Stimulated activated CD8-positive, alpha-beta memory T cell treated with anti-CD3 and anti-CD28 coated beads, Interleukin-7, amount 100 ng/mL, for 4 hours (primary cell): ENCODE data around the gene TTLL10.
"Not testable (repeated sequence)": the region's sequence is repeated elsewhere in the genome, so short reads cannot be mapped to it uniquely, and the experiment has no call there.

ENCODE experiments used
- DNase-seq, 2 donors: peaks; one replicate each; pipeline ENCODE4 v3.0.0-alpha.2; 2020; ENCODE audit warnings: low read depth in 2 of 2

Gene TTLL10

DNA sequence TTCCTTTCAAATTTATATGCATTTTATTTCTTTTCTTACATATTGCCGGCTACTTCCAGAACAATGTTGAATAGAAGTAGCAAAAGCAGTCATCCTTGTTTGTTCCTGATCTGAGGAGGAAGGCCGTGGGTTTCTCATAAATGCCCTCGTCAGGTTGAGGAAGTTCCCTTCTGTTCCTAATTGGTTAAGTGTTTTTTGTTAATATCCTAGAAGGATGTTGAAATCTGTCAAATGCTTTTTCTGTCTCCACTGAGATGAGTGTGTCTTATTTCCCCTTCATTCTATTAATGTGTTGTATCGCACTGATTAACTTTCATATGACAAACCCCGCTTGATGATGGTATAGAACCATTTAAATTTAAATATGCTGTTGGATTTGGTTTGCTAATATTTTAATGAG lies 15.4 kb downstream of the TTLL10 start:
- no peak for DNase-seq

- no peak for DNase-seq
These were observed 18.1 kb downstream of the TTLL10 start for GRCh38 chr1:1191734-1192133.

GRCh38 chr1:1194723-1195122 lies 21.0 kb downstream of the TTLL10 start:
- DNase-seq, result no peak

GRCh38 chr1:1195726-1196125 lies 22.0 kb downstream of the TTLL10 start:
- not testable (repeated sequence) for DNase-seq

- no peak for DNase-seq
These were observed 22.9 kb downstream of the TTLL10 start for GRCh38 chr1:1196431-1197187.

- DNase-seq, result no peak
These were observed 23.5 kb downstream of the TTLL10 start for GRCh38 chr1:1197188-1197500.

DNA sequence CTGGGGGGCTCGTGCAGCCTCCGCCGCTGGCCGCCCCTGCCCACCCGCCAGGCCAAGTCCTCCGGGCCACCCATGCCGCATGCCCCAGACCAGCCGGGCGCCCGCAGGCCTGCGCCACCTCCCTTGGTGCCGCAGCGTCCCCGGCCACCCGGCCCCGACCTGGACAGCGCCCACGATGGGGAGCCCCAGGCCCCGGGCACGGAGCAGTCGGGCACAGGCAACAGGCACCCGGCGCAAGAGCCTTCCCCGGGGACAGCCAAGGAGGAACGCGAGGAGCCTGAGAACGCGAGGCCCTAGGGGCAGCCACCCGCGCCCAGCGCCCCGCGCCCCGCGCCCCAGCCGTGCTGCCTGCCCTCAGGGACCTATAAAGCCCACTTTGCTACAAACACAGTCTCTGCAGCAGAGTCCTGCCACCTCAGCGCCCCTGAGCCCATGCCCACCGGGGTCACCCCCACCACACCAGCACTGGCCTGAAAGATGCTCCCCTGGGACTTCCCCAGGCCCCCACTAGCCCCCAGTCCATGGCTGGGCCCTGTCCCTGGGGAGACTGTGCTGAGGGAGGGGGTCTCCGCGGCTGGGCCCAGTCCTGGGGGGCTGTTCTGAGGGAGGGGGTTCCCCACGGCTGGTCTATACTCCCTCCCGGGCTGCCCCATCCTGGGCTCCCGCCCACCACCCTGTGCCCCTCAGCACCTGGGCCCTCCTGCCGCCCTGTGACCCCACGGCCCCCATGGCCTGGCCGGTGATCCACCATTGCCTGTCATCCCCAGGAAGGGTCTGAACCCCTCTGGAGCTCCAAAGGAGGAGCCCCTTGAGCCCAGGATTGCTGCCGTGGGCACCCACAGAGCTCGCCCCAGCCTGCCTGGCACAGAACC lies 24.1 kb downstream of the TTLL10 start:
- DNase-seq, result no peak

DNA sequence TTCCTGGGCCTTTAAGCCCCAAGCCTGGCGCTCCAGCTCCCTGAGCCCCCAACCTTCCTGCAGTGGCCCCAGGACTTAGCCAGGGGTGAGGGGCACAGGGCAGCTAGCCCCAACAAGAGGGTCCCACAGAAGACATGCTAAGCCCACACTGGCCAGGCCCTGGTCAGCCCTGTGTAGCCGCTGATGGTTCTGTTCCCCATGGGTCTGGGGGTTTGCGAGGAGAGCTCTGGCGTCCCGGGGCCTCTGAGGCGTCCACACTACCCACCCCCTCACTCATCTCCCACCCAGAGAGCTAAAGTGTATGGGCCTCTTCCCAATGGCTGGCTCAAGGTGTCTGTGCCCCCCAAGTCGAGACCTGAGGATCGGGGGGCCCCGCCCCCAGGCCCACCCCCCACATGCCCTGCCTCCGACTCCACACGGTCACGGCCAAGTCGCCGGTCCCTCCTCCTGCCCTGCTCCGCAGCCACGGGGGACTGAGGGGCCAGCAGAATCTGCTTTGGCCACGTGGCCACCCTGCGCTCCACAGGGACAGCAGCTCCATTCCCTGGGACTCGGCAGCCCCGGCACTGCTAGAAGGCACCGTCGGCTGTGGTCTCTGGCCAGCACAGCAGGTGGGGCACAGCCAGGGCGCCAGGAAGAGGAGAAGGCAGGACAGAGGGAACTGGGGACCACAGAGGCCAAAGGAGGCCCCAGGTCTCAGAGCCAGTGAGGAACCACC lies 24.9 kb downstream of the TTLL10 start:
- DNase-seq, result no peak

GRCh38 chr1:1199141-1199960 lies 25.7 kb downstream of the TTLL10 start:
- DNase-seq, result no peak

DNA sequence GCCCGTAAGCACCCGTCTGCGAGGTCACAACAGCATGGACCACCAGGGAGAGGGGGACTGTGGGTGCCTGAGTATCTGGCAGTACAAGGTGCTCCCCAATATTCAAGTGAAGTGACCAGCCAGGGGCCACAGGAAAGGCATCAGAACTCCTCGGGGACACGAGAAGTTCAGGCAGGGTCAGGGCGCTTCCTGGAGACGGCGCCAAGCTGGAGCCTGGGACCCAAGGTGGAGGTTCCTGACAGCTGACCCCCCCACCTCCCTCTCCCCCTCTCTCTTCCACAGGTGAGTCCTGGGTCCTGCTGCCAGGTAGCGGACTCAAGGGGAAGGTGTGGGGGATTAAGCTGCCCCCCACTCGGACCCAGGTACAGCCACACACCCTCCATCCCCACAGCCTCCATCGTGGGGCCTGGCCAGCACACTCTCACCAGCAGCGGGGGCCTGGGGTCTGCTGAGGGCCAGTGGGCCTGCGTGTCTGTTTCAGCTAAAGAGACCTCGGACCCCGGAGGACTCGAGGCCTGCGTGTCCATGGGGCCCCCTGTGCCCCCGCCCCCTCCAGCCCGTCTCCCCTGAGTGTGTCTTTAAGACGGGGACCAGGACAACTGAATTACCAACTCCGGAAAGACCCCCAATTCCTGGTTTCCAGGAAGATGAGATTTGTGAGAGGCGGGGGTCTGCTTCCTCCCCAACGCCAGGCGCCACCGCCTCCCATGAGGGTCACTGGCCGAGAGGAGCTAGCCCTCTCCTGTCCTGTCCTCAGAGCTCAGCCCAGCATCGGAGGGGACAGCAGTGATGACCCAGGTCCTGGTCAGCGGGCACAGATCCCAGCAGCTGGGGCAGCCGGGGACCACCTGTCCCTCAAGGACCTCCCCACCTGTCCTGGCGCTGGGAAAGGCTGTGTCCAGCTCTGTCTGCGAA lies 26.5 kb downstream of the TTLL10 start:
- no peak for DNase-seq

- DNase-seq, result peak; percentile 84 to 93
These were observed 27.5 kb downstream of the TTLL10 start for GRCh38 chr1:1200876-1201810.

DNA sequence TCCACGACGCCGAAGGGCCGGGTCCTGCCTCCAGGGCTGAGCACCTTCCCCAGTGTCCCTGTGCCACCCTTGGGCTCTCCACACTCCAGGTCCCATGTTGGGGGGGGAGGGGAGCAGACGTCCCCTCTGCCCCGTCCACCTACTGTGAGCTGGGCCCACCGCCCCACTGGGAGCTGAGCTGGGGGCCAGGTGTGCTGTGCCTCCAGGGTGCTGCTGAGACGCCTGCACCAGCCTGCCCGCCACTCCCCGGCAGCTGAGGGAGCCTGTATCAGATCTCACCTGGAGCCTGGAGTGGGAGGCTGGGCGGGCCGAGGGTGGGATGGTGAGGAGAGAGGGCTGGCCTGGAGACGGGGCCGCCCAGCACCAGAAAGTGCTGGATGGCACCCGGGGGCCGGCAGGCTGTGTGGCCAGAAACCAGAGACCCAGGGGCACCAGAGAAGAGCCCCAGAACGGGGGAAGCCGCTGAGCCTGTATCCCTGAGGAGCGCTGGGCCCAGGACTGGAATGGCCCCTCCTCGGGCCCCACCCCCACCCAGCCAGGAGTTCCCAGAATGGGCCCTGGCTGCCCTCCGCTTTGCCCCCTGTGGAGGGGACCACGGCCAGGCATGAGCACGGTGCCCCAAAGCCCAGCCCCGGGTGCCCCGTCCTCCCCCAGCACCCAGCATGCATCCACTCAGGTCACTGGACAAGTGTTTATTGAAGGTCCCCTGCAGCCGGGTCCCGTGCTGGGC lies 29.3 kb downstream of the TTLL10 start:
- DNase-seq, result no peak

GRCh38 chr1:1203561-1204424 lies 30.1 kb downstream of the TTLL10 start:
- DNase-seq, result no peak

DNA sequence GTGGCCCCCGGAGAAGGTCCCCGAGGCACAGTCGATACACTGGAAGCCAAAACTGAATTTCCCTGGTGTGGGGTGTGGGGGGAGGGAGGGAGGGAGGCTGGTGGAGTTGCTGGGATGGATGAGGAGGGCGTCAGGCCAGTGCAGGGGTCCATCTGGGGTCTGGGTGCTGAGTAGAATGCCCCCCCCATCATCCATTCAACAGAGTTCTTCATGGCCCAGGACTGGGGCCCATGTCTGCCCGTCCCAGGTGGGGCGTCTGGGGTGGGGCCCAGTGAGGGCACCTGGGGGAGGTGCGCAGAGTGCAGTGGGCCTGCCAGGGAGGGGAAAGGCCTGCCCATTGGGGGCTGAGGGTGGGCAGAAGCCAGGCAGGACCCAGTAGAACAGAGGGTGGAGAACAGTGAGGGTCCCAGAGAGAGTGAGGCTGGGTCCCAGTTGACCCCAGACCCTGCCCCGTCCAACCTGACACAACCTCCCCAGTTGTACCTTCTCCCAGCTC lies 30.8 kb downstream of the TTLL10 start:
- no peak for DNase-seq

DNA sequence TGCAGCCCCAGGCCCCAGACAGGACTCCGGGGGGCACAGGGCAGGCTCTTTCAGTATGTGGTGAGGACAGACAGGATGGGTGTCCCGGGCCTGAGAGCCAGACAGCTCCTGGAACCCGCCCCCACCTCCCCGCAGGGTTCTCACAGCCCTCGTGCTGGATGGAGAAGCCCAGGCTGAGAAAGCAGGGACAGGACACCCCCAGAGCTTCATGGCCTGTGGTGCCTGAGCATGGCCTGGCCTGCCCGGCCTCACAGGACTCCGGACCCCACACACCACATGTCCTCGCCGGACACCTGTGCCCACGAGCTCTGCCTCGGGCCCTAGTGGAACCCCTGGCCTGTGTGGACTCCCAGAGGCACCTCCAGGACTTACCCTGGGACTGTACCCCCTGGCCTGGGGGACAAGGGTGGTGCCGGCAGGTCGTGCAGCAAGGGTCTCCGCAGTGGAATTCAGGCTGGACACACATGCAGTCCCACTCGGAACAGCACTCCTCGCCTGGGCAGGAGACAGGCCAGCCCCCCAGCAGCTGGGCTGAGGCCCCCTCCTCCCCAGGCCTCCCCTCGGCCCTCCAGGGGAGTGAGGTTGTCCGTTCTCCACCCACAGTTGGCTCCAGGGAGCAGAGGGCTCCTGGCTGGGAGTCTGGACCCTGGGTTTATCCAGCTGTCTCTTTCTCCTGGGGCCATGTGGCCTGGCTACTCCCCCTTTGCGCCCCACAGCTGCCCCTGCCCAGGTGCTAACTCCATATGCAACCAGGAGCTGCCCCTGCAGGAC lies 31.5 kb downstream of the TTLL10 start:
- no peak for DNase-seq

DNA sequence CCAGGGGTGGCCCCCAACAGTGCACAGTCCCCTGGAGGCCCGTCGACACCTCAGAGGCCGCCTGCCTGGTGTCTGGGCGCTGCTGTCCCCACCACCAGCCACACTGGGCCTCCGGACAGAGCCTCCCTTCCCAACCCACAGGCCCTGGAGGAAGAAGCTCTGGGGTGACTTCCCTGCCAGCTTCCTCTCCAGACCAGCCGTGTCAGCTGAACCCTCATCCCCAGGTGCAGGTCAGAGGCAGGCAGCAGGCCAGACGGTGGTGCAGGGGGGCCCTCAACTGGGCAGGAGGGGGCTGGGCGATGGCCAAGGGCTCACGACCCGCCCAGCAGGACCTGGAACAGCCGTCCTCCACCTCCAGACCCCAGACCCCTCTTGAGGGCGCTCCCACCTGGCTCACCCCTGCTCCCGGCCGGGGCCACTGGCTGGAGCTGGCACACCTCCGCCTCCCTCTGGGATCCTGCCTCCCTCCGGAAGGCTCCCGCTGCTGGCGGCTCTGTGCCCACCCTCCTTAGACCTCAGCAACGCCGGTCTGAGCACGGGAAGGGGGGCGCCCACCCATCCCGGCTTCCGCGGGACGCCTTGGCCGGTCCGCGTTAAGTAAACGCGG lies 32.2 kb downstream of the TTLL10 start:
- DNase-seq, result no peak
